Measurements from ENCODE around the gene TMEM82.

The TMEM82 gene

GRCh38 chr1:15753776-15754175 is 11.5 kb downstream of the TMEM82 start:
- in situ Hi-C loops (cut with HindIII; ENCODE audit: low sequenced_read_pairs), result no loop called here

DNA sequence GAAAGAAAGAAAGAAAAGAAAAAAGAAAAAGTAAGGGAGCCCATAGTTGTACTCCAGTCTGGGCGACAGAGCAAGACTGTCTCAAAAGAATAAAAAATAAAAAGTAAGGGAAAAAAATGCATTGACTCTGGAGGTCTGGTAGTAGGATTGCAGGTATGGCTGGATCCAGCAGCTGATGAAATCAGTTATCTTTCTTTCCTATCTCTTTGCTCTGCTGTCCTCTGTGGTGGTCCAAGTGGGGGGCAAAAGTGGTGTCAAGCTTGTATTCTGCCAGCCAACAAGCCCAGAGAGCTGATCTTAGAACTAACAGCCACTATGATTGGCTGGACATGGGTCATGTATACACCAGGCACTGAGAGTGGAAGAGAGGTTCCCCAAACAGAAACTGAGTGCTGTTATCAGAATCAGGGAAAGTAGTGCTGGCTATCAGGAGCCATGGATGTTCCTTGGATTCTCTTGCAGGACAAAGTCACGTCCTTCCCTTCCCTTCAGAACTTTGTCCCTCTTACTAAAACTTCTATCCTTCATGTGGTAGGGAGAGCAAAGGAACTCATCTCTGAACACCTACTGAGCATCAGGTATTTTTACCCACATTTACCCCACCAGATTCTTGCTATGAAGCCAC is 12.8 kb downstream of the TMEM82 start:
- in situ Hi-C loops (cut with HindIII; ENCODE audit: low sequenced_read_pairs), result no loop called here

GRCh38 chr1:15755646-15756040 is 13.3 kb downstream of the TMEM82 start:
- in situ Hi-C loops (cut with HindIII; ENCODE audit: low sequenced_read_pairs), result no loop called here

- in situ Hi-C loops (cut with HindIII; ENCODE audit: low sequenced_read_pairs), result no loop called here
Observed at GRCh38 chr1:15756143-15757015, 14.1 kb downstream of the TMEM82 start.

GRCh38 chr1:15757016-15757543 is 14.8 kb downstream of the TMEM82 start:
- in situ Hi-C loops (cut with HindIII; ENCODE audit: low sequenced_read_pairs), result no loop called here

DNA sequence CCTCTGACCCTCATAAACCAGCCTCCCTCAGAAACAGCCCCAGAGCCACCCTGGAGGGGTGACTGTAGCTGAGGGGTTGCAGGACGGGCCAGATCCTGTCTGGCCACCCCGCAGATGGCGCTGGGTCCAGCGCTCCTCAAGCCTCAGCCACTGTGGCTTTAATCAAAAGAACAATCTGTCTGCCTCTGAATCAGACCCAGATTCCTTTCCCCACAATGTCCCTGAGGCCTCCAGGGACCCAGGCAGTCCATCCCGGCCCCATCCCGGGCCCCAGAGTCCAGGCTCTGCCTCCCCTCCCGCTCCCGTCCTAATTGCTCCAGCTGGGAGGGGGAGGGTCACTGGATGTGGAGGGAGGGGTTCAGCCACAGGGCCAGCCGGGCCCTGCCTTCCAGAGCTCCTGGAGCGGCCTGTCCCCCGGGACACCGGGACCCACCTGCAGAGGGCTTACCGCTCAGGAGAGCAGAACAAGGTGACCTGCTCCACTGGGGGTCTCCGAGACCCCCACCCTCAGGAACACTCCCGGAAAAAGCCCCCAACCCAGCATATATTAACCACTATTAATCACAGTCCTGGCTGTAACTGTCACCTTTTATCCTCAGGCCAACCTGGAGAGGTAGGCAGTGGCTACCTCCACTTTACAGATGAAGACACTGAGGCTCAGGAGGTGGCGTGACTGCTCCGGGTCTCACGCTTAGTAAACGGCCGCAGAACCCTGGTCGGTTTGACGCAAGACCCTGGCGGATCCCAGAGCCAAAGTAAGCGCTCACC is 15.5 kb downstream of the TMEM82 start:
- in situ Hi-C loops (cut with HindIII; ENCODE audit: low sequenced_read_pairs), result no loop called here

DNA sequence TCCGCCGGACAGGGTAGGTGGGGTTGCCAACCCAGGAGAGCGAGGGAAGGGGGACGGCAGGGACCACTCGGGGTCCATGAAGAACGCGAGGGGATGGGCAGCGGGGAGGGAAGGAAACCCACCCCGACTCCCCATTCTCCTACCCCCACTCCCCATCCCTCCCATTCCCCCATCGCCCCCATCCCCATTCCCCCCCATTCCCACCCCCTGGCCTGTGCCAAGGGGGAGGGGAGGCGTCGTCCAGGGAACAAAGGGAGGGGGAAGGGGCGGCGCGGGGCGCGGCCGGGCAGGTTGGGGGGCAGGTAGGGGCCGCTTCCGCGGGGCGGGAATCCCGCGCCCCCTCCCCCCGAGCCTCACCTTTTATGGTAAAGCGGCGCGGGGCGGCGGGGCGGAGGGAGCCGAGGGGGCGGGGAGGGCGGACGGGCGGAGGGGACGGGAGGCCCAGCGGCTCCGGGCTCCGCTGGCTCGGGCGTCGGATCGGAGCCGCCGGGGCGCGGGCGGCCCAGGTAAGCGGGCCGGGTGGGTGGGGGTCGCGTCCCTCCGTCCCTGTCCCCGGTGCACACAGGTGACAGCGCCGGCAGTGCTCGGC is 16.1 kb downstream of the TMEM82 start, which contains the start of gene FBLIM1:
Gene FBLIM1 (plus strand): TSS at position 453 of the 589 bp plus-strand sequence. CDS start 6,189 bp downstream, outside the sequence.
- in situ Hi-C loops (cut with HindIII; ENCODE audit: low sequenced_read_pairs), result no loop called here

DNA sequence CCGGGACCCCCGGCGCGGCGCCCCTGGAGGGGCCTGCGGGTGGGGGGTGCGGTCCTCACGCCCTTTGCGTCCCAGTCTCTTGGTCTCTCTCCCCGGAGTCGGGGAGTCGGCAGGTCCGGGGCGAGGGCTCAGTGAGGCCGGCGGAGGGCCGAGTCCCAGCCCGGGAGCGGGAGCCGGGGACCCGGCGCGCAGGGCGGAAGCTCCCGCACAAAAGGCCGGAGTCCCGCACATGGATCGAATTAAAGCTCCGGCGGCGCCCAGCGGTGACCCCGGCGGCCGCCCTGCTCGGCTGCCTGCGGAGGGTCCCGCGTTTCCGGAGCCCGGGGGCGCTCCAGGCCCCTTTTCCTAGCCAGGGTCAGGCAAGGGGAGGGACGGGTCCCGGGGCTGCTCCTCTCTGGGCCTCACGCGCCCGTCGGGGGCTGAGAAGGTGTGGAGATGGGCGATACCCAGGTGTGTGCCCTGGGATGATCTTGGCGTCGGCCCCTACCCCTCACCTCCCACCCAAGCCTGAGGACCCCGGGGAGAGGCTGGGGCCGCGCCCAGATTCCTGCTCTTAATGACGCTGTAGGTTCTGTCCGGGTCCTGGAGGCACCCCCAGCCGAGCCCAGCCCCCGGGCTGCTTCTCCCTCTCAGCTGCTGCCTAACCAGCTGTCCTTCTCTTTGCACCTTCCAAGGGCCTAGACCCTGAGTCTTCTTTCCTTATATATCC is 16.8 kb downstream of the TMEM82 start:
- in situ Hi-C loops (cut with HindIII; ENCODE audit: low sequenced_read_pairs), result no loop called here

- in situ Hi-C loops (cut with HindIII; ENCODE audit: low sequenced_read_pairs), result no loop called here
Observed at GRCh38 chr1:15760520-15761211, 18.4 kb downstream of the TMEM82 start.

- in situ Hi-C loops (cut with HindIII; ENCODE audit: low sequenced_read_pairs), result no loop called here
Observed at GRCh38 chr1:15761366-15762128, 19.2 kb downstream of the TMEM82 start.

DNA sequence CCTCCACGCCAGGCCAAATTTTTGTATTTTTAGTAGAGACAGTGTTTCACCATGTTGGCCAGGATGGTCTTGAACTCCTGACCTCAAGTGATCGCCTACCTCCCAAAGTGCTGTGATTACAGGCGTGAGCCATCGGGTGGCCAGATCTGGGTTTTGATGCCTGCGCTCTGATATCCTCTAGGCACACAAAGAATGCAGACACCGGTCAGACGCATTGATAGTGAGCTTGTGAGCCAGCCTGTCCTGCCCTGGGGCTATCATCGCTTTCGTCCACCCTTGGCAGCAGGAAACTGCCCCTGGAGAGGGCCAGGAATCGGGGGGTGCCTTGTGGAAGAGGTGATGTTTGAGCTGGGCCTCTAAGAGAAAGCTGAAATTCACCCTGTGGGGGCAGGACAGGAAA is 20.2 kb downstream of the TMEM82 start:
- in situ Hi-C loops (cut with HindIII; ENCODE audit: low sequenced_read_pairs), result no loop called here

DNA sequence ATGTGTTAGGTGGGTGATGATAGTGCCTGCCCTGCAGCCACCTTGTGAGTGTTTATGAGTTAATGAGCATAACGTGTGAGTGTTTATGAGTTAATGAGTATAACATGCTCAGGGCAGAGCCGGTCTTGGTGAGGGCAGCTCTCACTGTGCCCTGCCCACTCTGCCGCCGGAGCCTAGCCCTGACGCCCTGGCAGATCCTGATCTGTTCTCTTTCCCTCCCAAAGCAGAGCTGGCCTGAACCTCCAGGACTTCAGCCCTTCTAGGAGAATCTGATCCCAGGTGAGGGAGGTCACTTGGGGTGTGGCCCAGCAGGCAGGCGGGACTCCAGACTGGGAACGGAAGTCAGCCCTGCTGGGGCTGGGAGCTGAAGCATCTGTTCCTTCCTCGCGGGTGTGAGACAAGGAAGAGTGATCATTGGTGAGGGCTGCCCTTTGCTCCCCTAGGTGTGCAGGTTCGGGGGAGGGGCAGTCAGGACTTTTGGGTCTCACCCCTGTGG is 22.0 kb downstream of the TMEM82 start:
- in situ Hi-C loops (cut with HindIII; ENCODE audit: low sequenced_read_pairs), result no loop called here

DNA sequence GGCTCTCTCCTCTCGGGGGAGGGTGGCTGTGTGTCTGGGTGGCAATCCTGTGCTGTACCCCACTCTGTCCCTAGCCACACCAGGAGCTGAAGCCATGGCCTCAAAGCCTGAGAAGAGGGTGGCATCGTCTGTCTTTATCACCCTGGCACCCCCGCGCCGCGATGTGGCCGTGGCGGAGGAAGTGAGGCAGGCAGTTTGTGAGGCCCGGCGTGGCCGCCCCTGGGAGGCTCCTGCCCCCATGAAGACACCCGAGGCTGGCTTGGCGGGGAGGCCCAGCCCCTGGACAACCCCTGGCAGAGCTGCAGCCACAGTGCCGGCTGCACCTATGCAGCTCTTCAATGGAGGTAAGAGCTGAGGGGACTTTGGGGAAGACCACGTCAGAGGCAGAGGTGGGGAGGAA is 22.6 kb downstream of the TMEM82 start:
- in situ Hi-C loops (cut with HindIII; ENCODE audit: low sequenced_read_pairs), result no loop called here

DNA sequence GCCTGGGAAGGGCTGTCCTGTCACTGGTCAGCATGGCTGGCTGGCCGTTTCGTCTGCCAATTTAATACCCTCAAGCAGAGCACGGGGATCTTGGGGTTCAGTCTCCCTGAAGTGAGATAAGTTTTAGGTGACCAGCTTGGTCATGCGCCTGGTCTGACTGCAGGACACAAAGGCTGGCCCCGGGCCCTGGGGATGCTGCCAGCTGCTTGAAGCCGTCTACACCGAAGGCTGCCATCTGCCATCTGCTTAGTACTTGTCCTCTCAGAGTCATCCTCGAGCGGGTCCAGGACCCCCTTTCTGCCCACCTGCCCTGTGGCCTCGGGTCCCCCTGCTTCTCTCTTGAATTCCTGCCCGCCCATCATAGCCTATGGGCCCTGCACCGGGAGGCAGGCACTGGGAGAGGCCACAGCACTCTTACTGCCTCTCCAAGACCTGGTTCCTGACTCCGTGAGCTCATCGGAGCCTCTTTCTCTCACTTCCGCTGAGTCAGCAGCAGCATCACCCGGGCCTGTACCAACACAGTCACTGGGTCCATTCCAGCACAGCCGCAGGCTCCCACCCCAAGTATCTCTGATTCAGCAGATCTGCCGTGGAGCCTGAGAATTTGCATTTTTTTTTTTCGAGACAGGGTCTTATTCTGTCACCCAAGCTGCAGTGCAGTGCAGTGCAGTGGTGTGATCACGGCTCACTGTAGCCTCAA is 23.3 kb downstream of the TMEM82 start:
- in situ Hi-C loops (cut with HindIII; ENCODE audit: low sequenced_read_pairs), result no loop called here

DNA sequence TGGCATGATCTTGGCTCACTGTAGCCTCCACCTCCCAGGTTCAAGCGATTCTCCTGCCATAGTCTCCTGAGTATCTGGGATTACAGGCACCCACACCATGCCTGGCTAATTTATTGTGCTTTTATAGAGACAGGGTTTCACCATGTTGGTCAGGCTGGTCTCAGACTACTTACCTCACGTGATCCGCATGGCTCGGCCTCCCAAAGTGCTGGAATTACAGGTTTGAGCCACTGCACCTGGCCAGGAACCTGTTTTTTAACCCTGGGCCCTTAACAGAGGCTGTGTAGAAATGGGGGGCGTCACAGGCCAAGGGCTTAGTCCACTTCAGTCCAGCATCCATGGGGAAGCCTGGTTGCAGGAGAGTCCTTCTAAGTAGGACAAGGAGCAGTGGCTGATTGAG is 25.6 kb downstream of the TMEM82 start:
- in situ Hi-C loops (cut with HindIII; ENCODE audit: low sequenced_read_pairs), result no loop called here

- in situ Hi-C loops (cut with HindIII; ENCODE audit: low sequenced_read_pairs), result no loop called here
Observed at GRCh38 chr1:15768388-15768787, 26.1 kb downstream of the TMEM82 start.

GRCh38 chr1:15770313-15770962 is 28.1 kb downstream of the TMEM82 start:
- in situ Hi-C loops (cut with HindIII; ENCODE audit: low sequenced_read_pairs), result no loop called here
